ENCODE measurements around the gene MATR3.
A peak's percentile ranks its signal among the peaks of the same experiment; 100 is the strongest.

Gene MATR3

DNA sequence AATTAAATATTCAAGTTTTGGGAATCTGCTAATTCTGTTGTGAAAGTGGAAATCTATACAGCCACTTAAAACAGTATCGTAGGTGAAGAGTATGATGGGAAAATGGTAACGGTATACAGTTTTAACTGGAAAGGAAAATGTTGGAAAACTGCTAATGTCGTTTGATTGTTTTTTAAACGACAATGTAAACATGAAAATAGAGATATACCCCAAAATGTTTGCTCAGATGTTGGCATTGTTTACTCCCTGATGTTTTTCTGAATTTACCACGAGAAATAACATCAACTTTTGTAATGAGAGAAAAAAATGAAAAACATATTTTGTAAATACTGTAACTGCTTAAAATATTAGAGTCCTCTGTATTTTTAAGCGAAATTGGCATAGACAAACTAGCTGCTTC, 2.7 kb downstream of the MATR3 start:
- Histone ChIP-seq H3K36me3 (ENCODE audit: control insufficient read depth, low read length) (peaks cover 67% of the 10 kb centered on the region), H3K4me1 (ENCODE audit: control insufficient read depth, low read length) (peaks cover 67% of the 10 kb centered on the region)

DNA sequence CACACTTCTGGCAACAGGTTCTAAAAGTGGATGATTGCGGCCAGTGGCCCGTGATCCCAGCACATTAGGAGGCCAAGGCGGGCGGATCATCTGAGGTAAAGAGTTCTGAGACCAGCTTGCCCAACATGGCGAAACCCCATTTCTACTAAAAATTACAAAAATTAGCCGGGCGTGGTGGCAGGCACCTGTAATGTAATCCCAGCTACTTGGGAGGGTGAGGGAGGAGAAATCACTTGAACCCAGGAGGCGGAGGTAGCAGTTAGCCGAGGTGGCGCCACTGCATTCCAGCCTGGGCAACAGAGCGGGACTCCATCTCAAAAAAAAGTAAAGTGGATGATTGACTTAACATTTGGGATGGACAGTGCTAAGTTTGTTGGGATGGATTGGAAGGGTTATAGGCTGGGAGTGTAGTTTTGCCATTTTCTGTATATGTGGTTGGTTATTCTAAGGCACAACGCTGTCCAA, 3.4 kb downstream of the MATR3 start:
- no peaks in the 10 kb centered on the region for H3K9me2 ChIP-seq (replicated peaks; ENCODE audit: control insufficient read depth, low read length)
- peak overlapping the region; percentile 80 for H3K4me2 ChIP-seq (ENCODE audit: low read length)
- H4K20me1 ChIP-seq (ENCODE audit: control insufficient read depth, insufficient read depth, low read depth, low read length), result peaks cover 52% of the 10 kb centered on the region
- no peaks in the 10 kb centered on the region for H3K9me3 ChIP-seq (ENCODE audit: control insufficient read depth, insufficient read depth, low read length)
- peak overlapping the region; percentile 1; the same call in 1 of the 2 replicates for H3K4me3 ChIP-seq (ENCODE audit: low read length)
- peaks cover 91% of the 10 kb centered on the region for H3K79me2 ChIP-seq (ENCODE audit: control insufficient read depth, low read length)
- H3F3A ChIP-seq (ENCODE audit: control insufficient read depth, insufficient read depth), result no peaks in the 10 kb centered on the region
- no peak for TF ChIP-seq EZH2phosphoT487 (IDR thresholded peaks at IDR 0.05; ENCODE audit: borderline replicate concordance, low read length)
- TF ChIP-seq, protein P1, sequence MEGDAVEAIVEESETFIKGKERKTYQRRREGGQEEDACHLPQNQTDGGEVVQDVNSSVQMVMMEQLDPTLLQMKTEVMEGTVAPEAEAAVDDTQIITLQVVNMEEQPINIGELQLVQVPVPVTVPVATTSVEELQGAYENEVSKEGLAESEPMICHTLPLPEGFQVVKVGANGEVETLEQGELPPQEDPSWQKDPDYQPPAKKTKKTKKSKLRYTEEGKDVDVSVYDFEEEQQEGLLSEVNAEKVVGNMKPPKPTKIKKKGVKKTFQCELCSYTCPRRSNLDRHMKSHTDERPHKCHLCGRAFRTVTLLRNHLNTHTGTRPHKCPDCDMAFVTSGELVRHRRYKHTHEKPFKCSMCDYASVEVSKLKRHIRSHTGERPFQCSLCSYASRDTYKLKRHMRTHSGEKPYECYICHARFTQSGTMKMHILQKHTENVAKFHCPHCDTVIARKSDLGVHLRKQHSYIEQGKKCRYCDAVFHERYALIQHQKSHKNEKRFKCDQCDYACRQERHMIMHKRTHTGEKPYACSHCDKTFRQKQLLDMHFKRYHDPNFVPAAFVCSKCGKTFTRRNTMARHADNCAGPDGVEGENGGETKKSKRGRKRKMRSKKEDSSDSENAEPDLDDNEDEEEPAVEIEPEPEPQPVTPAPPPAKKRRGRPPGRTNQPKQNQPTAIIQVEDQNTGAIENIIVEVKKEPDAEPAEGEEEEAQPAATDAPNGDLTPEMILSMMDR (IDR thresholded peaks at IDR 0.05; ENCODE audit: low read depth, low read length, poor library complexity, severe bottlenecking), result no peak
- H3K27ac ChIP-seq (ENCODE audit: low read depth, low read length), result no peak overlapping the region
- H3K4me1 ChIP-seq (ENCODE audit: control insufficient read depth, low read length), result peaks cover 74% of the 10 kb centered on the region
- H3K36me3 ChIP-seq (ENCODE audit: control insufficient read depth, low read length), result peaks cover 72% of the 10 kb centered on the region
- H3K27me3 ChIP-seq (ENCODE audit: control insufficient read depth, low read length), result no peaks in the 10 kb centered on the region

More for the DNA sequence above, 2.7 kb downstream of the MATR3 start:
- H3K9me3 ChIP-seq (ENCODE audit: control insufficient read depth, insufficient read depth, low read length), result no peaks in the 10 kb centered on the region
- no peak for TF ChIP-seq EZH2phosphoT487 (IDR thresholded peaks at IDR 0.05; ENCODE audit: borderline replicate concordance, low read length)
- TF ChIP-seq, protein P1 (IDR thresholded peaks at IDR 0.05; ENCODE audit: low read depth, low read length, poor library complexity, severe bottlenecking), result no peak
- H3K79me2 ChIP-seq (ENCODE audit: control insufficient read depth, low read length), result peaks cover 84% of the 10 kb centered on the region
- no peaks in the 10 kb centered on the region for H3K27me3 ChIP-seq (ENCODE audit: control insufficient read depth, low read length)
- H3K4me3 ChIP-seq (ENCODE audit: low read length), result peak overlapping the region; percentile 1; the same call in 1 of the 2 replicates
- H3K27ac ChIP-seq (ENCODE audit: low read depth, low read length), result no peak overlapping the region
- H3F3A ChIP-seq (ENCODE audit: control insufficient read depth, insufficient read depth), result peaks cover 3% of the 10 kb centered on the region
- H3K4me2 ChIP-seq (ENCODE audit: low read length), result peak overlapping the region; percentile 80
- H4K20me1 ChIP-seq (ENCODE audit: control insufficient read depth, insufficient read depth, low read depth, low read length), result peaks cover 52% of the 10 kb centered on the region
- H3K9me2 ChIP-seq (replicated peaks; ENCODE audit: control insufficient read depth, low read length), result no peaks in the 10 kb centered on the region

DNA sequence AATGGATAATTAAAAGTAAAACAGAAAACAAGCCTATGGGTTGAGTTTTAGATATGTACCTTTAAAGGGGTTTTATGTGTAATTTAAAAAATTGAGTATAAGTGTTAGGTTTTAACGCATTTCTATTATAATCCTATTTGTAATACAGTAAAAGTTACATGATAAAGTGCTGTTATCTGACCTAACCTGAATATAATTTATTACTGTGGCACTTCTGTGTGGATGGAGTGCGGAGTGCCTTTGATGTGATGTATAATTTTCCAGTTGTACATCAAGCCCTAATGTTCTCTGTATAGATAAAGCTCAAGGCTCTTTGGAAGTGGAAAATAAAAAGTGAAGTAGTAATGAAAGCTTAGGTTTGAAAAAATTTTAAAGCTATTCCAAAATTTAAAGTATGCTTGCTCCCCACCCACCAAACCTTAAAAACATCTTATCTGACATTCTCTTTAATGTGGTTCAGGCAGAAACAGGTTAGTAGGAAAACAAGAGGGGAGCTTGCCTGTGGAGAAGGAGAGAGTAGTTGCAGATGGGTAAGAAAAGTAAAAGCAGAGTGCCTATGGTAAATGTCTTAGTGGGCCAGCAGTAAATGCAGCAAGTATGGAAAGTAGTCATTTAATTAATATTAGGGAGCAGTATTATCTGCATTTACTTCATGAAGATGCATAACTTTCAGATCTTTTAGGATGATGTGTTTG, 4.0 kb downstream of the MATR3 start:
- peaks cover 77% of the 10 kb centered on the region for H3K36me3 ChIP-seq (ENCODE audit: control insufficient read depth, low read length)
- peaks cover 78% of the 10 kb centered on the region for H3K4me1 ChIP-seq (ENCODE audit: control insufficient read depth, low read length)
- H3K27ac ChIP-seq (ENCODE audit: low read depth, low read length), result no peak overlapping the region
- H3K9me2 ChIP-seq (replicated peaks; ENCODE audit: control insufficient read depth, low read length), result no peaks in the 10 kb centered on the region
- no peaks in the 10 kb centered on the region for H3K9me3 ChIP-seq (ENCODE audit: control insufficient read depth, insufficient read depth, low read length)
- peak overlapping the region; percentile 80 for H3K4me2 ChIP-seq (ENCODE audit: low read length)
- H3F3A ChIP-seq (ENCODE audit: control insufficient read depth, insufficient read depth), result no peaks in the 10 kb centered on the region
- no peaks in the 10 kb centered on the region for H3K27me3 ChIP-seq (ENCODE audit: control insufficient read depth, low read length)
- peaks cover 98% of the 10 kb centered on the region for H3K79me2 ChIP-seq (ENCODE audit: control insufficient read depth, low read length)
- TF ChIP-seq, protein P1 (IDR thresholded peaks at IDR 0.05; ENCODE audit: low read depth, low read length, poor library complexity, severe bottlenecking), result no peak
- no peak for TF ChIP-seq EZH2phosphoT487 (IDR thresholded peaks at IDR 0.05; ENCODE audit: borderline replicate concordance, low read length)
- H4K20me1 ChIP-seq (ENCODE audit: control insufficient read depth, insufficient read depth, low read depth, low read length), result peaks cover 53% of the 10 kb centered on the region
- H3K4me3 ChIP-seq (ENCODE audit: low read length), result 0 out of 2 replicates have a peak overlapping the region, but pooled peaks have one; percentile 1

Data from DOHH2 (cell line).